Measurements from ENCODE around the gene HS3ST5.
"Not testable (repeated sequence)": the region's sequence is repeated elsewhere in the genome, so short reads cannot be mapped to it uniquely, and the experiment has no call there.

HS3ST5 gene

GRCh38 chr6:114334237-114334636, 8.6 kb downstream of the HS3ST5 start:
- no peak for DNase-seq (ENCODE audit: low read depth)

- DNase-seq (ENCODE audit: low read depth), result no peak
These were observed 15.7 kb downstream of the HS3ST5 start for GRCh38 chr6:114327074-114327473.

- DNase-seq (ENCODE audit: low read depth), result no peak
These were observed 19.0 kb downstream of the HS3ST5 start for GRCh38 chr6:114323784-114324183.

DNA sequence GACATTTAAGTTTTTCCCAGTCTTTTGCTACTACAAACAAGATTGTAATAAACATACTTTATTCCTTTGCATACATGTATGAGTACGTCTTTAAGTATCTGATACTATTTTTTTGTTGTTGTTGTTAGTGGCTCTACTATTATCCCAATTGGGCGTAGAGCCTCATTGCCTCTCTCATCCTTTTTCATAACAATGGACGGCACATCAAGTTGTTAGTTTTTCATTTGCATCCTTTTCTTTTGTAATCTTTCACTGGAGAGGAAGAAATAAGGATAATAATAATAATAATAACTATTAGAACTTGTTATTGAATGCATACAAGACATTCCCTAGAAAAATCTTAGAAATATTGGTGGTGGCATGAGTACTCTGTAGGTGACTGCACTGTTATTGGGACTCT, 23.1 kb downstream of the HS3ST5 start:
- DNase-seq (ENCODE audit: low read depth), result no peak

DNA sequence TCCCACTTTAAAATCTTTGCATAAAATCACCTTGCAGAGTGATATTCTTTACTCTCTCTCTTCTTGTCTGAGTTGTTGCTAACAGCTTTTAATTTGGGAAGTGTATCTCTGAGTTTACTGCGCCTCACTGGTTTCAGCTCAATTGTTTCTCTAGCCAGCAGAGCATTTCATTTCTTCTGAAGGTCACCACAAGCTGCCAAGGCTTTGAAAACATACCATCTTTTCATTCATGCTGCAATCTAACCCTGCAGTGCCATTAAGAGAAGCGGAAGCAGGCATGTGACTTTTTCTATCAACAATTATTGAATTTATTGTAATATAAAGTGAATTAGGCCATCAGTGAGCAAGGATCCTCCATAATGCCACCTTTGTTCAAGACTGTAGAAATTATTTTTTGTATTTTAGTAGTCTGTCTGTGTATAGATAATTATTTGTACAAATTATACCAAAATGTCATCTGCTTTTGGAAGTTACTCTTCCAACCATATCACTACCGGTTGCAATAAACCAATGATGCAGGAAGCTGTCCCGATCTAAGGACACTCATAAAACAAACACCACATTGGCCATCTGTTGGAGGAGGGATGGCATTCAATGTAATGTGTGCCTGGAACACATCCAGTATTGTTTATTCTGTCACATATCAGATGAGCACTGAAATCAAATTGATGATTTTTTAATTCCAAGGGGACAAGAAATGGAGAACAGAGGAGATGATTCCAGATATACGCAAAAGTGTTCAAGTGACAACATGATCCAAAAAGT, 26.8 kb downstream of the HS3ST5 start:
- no peak for DNase-seq (ENCODE audit: low read depth)

GRCh38 chr6:114313816-114314215, 29.0 kb downstream of the HS3ST5 start:
- not testable (repeated sequence) for DNase-seq (ENCODE audit: low read depth)

DNA sequence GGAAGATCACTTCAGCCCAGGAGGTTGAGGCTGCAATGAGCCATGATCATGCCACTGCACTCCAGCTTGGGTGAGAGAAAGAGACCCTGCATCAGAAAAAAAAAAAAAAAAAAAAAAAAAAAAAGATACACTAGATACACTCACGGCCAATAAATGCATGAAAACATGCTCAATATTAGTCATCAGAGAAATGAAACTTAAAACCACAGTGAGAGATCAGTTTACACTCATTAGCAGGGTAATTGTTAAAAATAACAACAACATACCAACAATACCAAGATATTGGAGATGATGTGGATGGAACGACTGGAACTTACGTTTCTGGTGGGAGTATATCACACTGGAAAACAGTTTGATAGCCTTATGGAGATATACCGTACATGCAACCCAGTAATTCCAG, 29.9 kb downstream of the HS3ST5 start:
- no peak for DNase-seq (ENCODE audit: low read depth)

GRCh38 chr6:114310053-114310452, 32.8 kb downstream of the HS3ST5 start:
- no peak for DNase-seq (ENCODE audit: low read depth)

GRCh38 chr6:114304304-114304887, 38.4 kb downstream of the HS3ST5 start:
- no peak for DNase-seq (ENCODE audit: low read depth)

DNA sequence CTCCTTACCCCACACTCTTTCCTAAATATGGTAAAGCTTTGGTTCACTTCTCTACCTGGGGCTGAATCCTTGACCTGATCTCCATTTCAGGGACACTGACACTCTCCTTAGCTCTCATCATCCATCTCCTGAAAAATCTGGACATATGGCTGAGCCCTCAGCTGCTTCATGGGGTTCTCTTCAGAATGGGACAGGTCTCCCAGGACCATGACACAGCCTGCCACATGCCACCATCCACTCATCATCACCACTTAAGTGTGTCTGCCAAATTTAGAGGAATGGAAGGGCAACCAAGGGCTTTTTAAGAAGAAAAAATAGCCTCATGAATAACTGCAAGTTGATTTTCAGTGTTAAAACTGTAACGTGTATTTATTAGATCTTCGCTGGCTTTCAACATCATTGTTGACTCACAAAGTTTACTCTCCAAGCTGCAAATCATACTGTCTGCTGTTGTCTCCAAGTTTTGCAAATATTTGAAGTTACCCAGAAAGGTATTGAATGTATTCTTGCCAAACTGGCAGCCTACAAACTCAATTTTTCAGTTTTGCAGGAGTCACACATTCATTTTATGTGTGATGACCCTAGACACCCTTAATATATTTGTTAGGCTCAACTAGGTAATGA, 41.1 kb downstream of the HS3ST5 start:
- DNase-seq (ENCODE audit: low read depth), result no peak

DNA sequence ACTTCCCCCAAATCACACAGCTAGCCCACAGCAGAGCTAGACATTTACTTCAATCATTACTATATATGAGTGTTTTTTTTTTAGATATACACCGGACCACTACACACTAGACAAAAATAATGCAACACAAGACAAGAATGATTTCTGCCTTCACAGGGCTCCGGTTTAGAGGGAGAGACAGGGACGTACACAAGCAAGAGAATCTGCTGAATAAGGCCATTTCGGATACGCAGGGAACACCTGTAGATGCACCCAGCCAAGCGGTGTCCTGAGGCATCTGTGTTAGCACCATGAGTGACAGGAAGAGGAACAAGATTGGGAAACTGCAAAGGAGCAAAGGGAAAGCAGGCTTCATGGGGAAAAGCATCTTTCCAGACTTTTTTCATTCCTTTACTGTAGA, 45.7 kb downstream of the HS3ST5 start:
- no peak for DNase-seq (ENCODE audit: low read depth)

DNA sequence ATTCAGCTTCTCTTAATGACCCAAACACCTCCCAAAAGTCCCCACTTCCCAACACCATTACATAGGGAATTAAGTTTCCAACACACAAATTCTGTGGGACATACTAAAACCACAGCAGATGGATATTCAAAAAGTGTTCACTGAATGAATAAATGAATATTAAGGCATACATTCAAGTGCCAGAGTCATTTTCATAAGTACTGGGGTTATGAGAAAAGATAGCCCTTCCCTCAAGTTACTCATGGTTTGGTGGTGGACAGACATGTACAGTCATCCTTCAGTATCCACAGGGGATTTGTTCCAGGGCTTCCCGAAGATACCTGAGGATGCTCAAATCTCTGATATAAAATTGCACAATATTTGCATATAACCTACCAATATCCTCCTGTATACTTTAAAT, 50.4 kb downstream of the HS3ST5 start:
- DNase-seq (ENCODE audit: low read depth), result no peak

DNA sequence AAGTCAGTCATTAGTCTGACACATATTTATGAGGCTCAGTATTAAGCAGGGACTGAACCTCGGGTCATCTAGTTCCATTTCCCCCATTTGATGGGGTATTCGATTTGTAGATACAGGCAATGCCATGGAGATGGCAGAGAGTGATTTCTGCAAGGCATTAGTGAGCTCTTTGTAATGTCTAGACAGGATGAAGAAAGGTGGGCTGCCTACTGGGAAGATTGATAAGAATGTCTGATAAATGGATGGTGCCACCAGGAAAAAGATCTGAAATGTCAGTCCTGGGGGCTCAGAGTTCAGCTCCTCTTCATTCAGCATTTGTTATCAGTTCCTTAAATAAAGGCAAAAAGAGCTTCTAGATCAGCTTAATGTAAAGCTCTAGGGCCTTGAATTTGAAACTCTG, 51.4 kb downstream of the HS3ST5 start:
- DNase-seq (ENCODE audit: low read depth), result no peak

DNA sequence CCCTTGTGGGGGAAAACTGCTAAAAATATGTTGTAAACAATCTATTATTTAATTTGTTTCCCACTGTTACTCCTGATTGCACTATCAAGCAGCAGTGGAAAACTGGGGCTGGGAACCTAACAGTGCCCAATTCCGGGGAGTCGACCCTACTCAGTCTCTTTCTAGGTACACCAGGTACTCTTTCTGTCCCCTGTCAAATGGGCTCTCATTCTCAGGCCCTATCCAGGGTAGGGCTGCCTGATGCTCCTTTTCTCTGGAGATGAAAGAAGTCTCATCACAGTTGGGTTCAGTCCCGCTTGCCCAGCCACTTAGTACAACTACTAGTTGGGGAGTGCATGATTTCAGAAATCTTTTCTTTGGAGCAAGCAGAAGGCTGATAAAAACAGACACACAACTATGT, 52.0 kb downstream of the HS3ST5 start:
- no peak for DNase-seq (ENCODE audit: low read depth)

GRCh38 chr6:114288701-114289495, 53.9 kb downstream of the HS3ST5 start:
- DNase-seq (ENCODE audit: low read depth), result no peak

DNA sequence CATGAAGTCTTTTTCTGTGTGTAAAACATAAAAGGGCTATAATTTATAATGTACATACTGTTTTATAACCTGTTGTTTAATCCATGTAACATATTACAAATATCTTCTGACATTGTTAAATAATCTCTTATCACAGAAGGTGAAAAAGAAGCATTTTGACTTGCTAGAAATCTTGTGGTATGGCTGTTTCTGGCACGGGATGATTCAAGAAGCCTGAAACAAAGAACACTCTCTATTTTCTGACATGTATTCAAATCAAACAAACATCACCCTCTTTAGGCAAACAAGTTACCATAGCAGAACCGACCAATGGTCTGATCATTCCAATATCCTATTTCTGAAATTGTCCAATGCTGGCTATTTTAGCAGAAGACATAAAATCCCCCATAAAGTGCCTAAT, 55.4 kb downstream of the HS3ST5 start:
- DNase-seq (ENCODE audit: low read depth), result no peak

DNA sequence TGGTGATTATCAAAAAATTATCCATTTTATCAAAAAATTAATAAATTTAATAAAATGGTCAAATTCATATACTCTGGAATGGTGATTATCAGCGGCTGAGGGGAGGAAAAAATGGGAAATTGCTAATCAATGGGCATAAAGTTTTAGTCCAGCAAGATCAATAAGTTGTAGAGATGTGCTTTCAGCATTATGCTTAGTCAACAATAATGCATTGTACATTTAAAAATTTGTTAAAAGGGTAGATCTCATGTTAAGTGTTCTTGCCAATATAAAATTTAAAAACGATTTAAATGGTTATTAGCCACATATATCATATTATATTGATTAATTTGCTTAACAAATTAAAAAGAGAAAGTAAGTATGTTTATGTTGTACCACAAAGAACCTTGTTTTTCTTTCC, 56.6 kb downstream of the HS3ST5 start:
- no peak for DNase-seq (ENCODE audit: low read depth)

DNA sequence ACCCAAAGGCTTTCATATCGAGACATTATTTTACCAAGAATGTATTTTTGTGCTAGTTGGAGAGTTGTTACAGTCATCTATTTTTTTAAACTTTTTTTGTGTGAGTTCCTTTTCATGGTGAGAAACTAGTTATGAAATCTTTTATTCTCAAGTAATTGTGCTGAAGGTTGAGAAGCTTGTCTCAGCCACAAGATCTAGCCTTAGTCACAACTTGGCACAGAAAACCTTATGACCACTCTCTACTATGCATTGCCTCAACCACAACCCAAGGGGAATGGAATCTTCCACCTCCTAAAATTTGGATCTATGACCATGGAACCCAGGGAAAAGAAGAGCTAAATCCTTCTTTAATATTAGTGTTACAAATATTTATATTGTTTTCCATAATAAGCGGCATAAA, 58.5 kb downstream of the HS3ST5 start:
- DNase-seq (ENCODE audit: low read depth), result no peak

- DNase-seq (ENCODE audit: low read depth), result no peak
These were observed 60.5 kb downstream of the HS3ST5 start for GRCh38 chr6:114282292-114282691.

DNA sequence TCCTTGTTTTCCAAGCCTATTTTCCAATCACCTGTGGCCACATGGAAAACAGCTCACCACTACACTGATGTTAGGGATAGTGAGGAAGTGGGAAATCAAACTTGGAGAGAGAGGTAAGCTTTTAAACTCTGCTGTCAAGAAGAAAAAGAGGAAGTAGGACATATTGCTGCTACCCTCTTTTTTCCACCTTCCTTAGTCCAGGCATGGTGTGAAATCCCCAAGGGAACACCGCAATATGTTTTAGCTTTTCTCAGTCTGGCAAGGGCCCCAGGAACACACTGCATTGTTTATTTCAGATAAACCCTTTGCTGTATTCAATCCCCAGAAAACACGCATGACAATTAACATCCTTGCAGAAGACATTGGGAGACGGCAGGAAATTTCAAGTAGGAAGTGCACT, 61.3 kb downstream of the HS3ST5 start:
- no peak for DNase-seq (ENCODE audit: low read depth)

DNA sequence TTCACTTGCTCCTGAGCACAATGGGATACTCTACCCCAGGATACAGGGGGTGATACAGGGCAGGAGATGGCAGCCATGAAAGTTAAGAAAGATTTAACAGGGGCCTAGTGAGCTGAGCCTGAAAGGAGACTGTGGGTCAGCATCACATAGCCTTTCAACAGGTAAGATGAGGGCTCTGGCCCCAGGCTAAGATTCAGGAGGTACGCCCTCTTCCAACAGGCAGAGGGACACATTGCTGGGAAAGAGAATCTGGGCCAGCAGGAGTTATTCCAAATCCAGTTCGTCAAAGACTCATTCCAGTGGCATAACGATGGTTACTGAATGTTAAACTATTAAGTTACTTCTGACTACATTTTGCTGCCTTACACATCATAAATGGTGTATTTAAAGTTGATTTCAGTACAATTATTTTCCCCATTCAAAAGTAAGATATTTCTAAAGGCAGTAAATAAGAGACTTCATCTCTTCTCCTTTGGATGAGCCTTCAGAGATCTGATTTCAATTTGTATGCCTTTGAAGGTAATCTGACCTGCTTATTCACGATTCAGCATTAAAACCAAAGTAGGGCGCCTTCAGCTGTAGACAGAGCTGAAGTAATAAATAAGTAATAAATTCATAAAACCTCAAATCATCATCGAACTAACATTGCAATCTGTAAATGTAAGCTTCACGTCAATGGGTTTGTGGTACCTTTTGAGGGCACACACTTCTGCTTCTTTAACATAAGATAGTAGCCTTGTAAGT, 62.4 kb downstream of the HS3ST5 start:
- DNase-seq (ENCODE audit: low read depth), result no peak

- no peak for DNase-seq (ENCODE audit: low read depth)
These were observed 65.6 kb downstream of the HS3ST5 start for GRCh38 chr6:114277220-114277619.
